ENCODE results near the gene SLC26A11.
A peak's percentile ranks its signal among the peaks of the same experiment; 100 is the strongest.

Gene SLC26A11

DNA sequence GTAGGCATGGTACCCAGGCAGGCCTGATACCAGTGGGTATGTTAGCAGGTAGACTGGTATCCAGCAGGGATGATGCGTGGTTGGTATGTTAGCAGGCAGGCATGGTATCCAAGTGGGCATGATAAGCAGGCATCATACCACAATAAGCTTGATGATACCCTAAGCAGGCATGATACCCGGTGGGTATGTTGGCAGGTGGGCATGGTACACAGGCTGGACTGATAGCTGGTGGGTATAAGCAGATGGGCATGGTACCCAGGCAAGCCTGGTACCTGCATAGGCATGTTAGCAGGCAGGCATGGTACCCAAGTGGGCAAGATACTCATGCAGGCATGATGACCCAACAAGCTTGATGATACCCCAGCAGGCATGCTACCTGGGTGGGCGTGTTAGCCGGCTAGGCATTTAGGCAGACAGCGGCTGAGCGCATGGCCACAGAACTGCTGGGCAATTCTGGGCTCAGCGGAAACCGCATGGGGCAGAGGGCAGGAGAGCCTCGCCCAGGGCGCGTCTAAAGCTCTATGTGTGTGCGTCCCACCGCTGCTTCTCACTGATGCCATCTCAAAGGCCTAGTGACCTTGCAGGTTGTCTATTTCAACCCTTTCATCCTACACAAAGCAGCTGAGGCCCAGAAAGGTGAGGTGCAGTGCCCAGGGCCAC lies 2.4 kb upstream of the SLC26A11 start:
- Histone ChIP-seq H3K27ac (ENCODE audit: low read depth in 2 of 2, low read length in 2 of 2) (no peak overlapping the region), H3K9ac (ENCODE audit: low read depth in 1 of 2, low read length in 2 of 2) (no peak overlapping the region), H3K27me3 (ENCODE audit: control insufficient read depth in 2 of 2, insufficient read depth in 2 of 2, low read length in 2 of 2) (no peaks in the 10 kb centered on the region), H3K9me3 (ENCODE audit: control insufficient read depth in 2 of 2, low read length in 2 of 2) (no peaks in the 10 kb centered on the region), H3K4me3 (ENCODE audit: low read length in 2 of 2) (no peak overlapping the region), H3K36me3 (ENCODE audit: control insufficient read depth in 2 of 2, insufficient read depth in 2 of 2, low read length in 2 of 2) (peaks cover 16 to 27% of the 10 kb centered on the region in 2 donors), H3K4me1 (ENCODE audit: control insufficient read depth in 2 of 2, insufficient read depth in 2 of 2, low read length in 2 of 2) (peaks cover 14% of the 10 kb centered on the region in 2 donors)

- H3K36me3 ChIP-seq (ENCODE audit: control insufficient read depth in 2 of 2, insufficient read depth in 2 of 2, low read length in 2 of 2) = peaks cover 16 to 25% of the 10 kb centered on the region in 2 donors
- H3K27ac ChIP-seq (ENCODE audit: low read depth in 2 of 2, low read length in 2 of 2) = no peak overlapping the region
- H3K4me3 ChIP-seq (ENCODE audit: low read length in 2 of 2) = no peak overlapping the region
- H3K4me1 ChIP-seq (ENCODE audit: control insufficient read depth in 2 of 2, insufficient read depth in 2 of 2, low read length in 2 of 2) = peaks cover 14% of the 10 kb centered on the region in 2 donors
- H3K27me3 ChIP-seq (ENCODE audit: control insufficient read depth in 2 of 2, insufficient read depth in 2 of 2, low read length in 2 of 2) = no peaks in the 10 kb centered on the region
- no peak overlapping the region for H3K9ac ChIP-seq (ENCODE audit: low read depth in 1 of 2, low read length in 2 of 2)
- H3K9me3 ChIP-seq (ENCODE audit: control insufficient read depth in 2 of 2, low read length in 2 of 2) = no peaks in the 10 kb centered on the region
Observed at GRCh38 chr17:80218391-80218790, 1.8 kb upstream of the SLC26A11 start.

DNA sequence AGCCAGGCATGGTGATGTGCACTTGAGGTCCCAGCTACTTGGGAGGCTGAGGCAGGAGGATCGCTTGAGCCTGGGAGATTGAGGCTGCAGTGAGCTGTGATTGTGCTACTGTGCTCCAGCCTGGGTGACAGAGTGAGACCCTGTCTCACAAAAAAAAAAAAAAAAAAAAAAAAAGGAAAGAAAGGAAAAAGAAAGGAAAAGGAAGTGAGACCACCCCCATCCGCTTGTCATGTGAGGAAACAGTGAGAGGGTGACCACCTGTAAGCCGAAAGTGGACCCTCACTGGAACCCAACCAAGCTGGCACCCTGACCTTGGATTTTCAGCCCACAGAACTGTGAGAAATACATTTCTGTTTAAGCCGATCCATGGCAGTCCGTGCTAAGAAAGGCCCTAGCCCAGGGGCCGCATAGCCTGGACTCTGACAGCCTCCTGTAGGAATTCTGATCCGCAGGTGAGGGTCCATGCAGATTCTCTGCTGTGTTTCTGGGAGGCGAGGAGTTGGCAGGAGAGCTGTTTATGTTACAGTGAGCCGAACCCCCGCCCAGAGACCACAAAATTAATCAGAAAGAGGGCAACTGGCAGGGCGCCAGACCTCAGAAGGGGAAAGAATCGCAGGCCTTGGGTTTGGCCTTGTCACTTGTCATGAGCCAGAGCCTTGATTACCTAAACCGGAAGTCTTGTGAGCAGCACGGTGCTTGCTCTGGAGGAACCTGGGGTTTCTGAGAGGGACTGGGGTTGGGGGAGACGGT lies 1.0 kb upstream of the SLC26A11 start:
- H3K27ac ChIP-seq (ENCODE audit: low read depth in 2 of 2, low read length in 2 of 2) = peak overlapping the region; percentile 70 to 87
- peaks cover 16 to 22% of the 10 kb centered on the region in 2 donors for H3K36me3 ChIP-seq (ENCODE audit: control insufficient read depth in 2 of 2, insufficient read depth in 2 of 2, low read length in 2 of 2)
- peaks cover 14% of the 10 kb centered on the region in 2 donors for H3K4me1 ChIP-seq (ENCODE audit: control insufficient read depth in 2 of 2, insufficient read depth in 2 of 2, low read length in 2 of 2)
- peak overlapping the region; percentile 79 to 86 for H3K4me3 ChIP-seq (ENCODE audit: low read length in 2 of 2)
- H3K9me3 ChIP-seq (ENCODE audit: control insufficient read depth in 2 of 2, low read length in 2 of 2) = no peaks in the 10 kb centered on the region
- H3K9ac ChIP-seq (ENCODE audit: low read depth in 1 of 2, low read length in 2 of 2) = peak overlapping the region; percentile 89 to 91
- no peaks in the 10 kb centered on the region for H3K27me3 ChIP-seq (ENCODE audit: control insufficient read depth in 2 of 2, insufficient read depth in 2 of 2, low read length in 2 of 2)

DNA sequence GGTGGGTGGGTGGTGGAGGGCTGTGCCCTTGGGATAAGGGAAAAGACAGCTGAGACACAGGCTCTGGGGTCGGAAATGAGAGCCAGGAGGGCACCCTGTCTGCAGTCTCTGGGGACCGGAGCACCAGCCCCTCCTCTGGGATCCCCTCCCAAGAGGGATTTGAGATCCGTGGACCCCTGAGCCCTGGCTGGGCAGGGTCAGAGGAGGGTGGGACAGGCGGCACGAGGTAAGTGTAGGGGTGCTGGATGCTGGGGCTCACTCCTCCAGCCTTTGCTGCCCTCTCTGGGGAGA lies 519 bp upstream of the SLC26A11 start:
- H3K4me1 ChIP-seq (ENCODE audit: control insufficient read depth in 2 of 2, insufficient read depth in 2 of 2, low read length in 2 of 2) = peaks cover 14% of the 10 kb centered on the region in 2 donors
- H3K9ac ChIP-seq (ENCODE audit: low read depth in 1 of 2, low read length in 2 of 2) = peak overlapping the region; percentile 89 to 91
- no peaks in the 10 kb centered on the region for H3K9me3 ChIP-seq (ENCODE audit: control insufficient read depth in 2 of 2, low read length in 2 of 2)
- H3K36me3 ChIP-seq (ENCODE audit: control insufficient read depth in 2 of 2, insufficient read depth in 2 of 2, low read length in 2 of 2) = peaks cover 15 to 17% of the 10 kb centered on the region in 2 donors
- peak overlapping the region; percentile 79 to 86 for H3K4me3 ChIP-seq (ENCODE audit: low read length in 2 of 2)
- no peaks in the 10 kb centered on the region for H3K27me3 ChIP-seq (ENCODE audit: control insufficient read depth in 2 of 2, insufficient read depth in 2 of 2, low read length in 2 of 2)
- peak overlapping the region; percentile 70 to 87 for H3K27ac ChIP-seq (ENCODE audit: low read depth in 2 of 2, low read length in 2 of 2)

GRCh38 chr17:80220736-80221215 lies 549 bp downstream of the SLC26A11 start:
- peak overlapping the region in 1 of 2 donors; percentile 32 for H3K27ac ChIP-seq (ENCODE audit: low read depth in 2 of 2, low read length in 2 of 2)
- H3K9ac ChIP-seq (ENCODE audit: low read depth in 1 of 2, low read length in 2 of 2) = peak overlapping the region; percentile 5 to 89
- peaks cover 13 to 15% of the 10 kb centered on the region in 2 donors for H3K36me3 ChIP-seq (ENCODE audit: control insufficient read depth in 2 of 2, insufficient read depth in 2 of 2, low read length in 2 of 2)
- H3K9me3 ChIP-seq (ENCODE audit: control insufficient read depth in 2 of 2, low read length in 2 of 2) = no peaks in the 10 kb centered on the region
- peaks cover 14% of the 10 kb centered on the region in 2 donors for H3K4me1 ChIP-seq (ENCODE audit: control insufficient read depth in 2 of 2, insufficient read depth in 2 of 2, low read length in 2 of 2)
- H3K4me3 ChIP-seq (ENCODE audit: low read length in 2 of 2) = peak overlapping the region; percentile 79 to 86
- no peaks in the 10 kb centered on the region for H3K27me3 ChIP-seq (ENCODE audit: control insufficient read depth in 2 of 2, insufficient read depth in 2 of 2, low read length in 2 of 2)

- Histone ChIP-seq H3K4me3 (ENCODE audit: low read length in 2 of 2) (peak overlapping the region; percentile 63 to 79), H3K9ac (ENCODE audit: low read depth in 1 of 2, low read length in 2 of 2) (peak overlapping the region in 1 of 2 donors; percentile 43), H3K4me1 (ENCODE audit: control insufficient read depth in 2 of 2, insufficient read depth in 2 of 2, low read length in 2 of 2) (peaks cover 14% of the 10 kb centered on the region in 2 donors), H3K9me3 (ENCODE audit: control insufficient read depth in 2 of 2, low read length in 2 of 2) (no peaks in the 10 kb centered on the region), H3K27me3 (ENCODE audit: control insufficient read depth in 2 of 2, insufficient read depth in 2 of 2, low read length in 2 of 2) (no peaks in the 10 kb centered on the region), H3K36me3 (ENCODE audit: control insufficient read depth in 2 of 2, insufficient read depth in 2 of 2, low read length in 2 of 2) (peaks cover 9 to 11% of the 10 kb centered on the region in 2 donors), H3K27ac (ENCODE audit: low read depth in 2 of 2, low read length in 2 of 2) (no peak overlapping the region)
Observed at GRCh38 chr17:80221351-80222105, 1.3 kb downstream of the SLC26A11 start.

- Histone ChIP-seq H3K9ac (ENCODE audit: low read depth in 1 of 2, low read length in 2 of 2) (no peak overlapping the region), H3K4me3 (ENCODE audit: low read length in 2 of 2) (no peak overlapping the region), H3K27me3 (ENCODE audit: control insufficient read depth in 2 of 2, insufficient read depth in 2 of 2, low read length in 2 of 2) (no peaks in the 10 kb centered on the region), H3K9me3 (ENCODE audit: control insufficient read depth in 2 of 2, low read length in 2 of 2) (no peaks in the 10 kb centered on the region), H3K36me3 (ENCODE audit: control insufficient read depth in 2 of 2, insufficient read depth in 2 of 2, low read length in 2 of 2) (peaks cover 2 to 4% of the 10 kb centered on the region in 2 donors), H3K27ac (ENCODE audit: low read depth in 2 of 2, low read length in 2 of 2) (no peak overlapping the region), H3K4me1 (ENCODE audit: control insufficient read depth in 2 of 2, insufficient read depth in 2 of 2, low read length in 2 of 2) (peaks cover 14% of the 10 kb centered on the region in 2 donors)
Observed at GRCh38 chr17:80222376-80223141, 2.3 kb downstream of the SLC26A11 start.

DNA sequence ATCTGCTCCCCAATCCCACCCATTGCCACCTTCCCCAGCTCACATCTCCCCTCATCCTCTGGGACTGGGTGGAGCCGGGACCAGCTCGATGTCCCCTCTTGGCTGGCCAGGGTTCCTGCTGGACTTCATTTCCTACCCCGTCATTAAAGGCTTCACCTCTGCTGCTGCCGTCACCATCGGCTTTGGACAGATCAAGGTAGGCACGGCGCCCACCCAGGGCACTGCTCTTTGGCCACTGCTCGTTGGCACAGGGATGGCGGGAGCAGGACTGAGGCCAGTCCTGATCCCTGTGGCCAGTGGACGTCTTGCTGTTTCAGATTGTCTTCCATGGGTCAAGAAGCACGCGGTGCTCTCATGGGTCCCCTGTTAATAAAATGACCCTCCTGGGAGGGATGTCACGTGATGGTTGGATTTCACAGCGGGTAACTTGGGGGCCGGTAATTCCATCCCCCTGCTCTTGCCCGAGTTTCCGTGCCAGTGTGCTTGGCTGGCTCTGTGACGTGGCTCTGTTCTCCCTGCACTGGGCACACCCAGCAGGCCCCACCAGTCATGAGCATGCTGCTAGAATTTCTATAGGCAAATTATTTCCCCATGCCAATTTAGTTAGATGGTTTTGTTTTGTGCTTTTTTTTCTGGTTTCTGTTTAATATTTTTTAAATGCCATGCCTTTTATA lies 3.1 kb downstream of the SLC26A11 start:
- Histone ChIP-seq H3K27ac (ENCODE audit: low read depth in 2 of 2, low read length in 2 of 2) (no peak overlapping the region), H3K9me3 (ENCODE audit: control insufficient read depth in 2 of 2, low read length in 2 of 2) (no peaks in the 10 kb centered on the region), H3K4me1 (ENCODE audit: control insufficient read depth in 2 of 2, insufficient read depth in 2 of 2, low read length in 2 of 2) (peaks cover 13 to 14% of the 10 kb centered on the region in 2 donors), H3K36me3 (ENCODE audit: control insufficient read depth in 2 of 2, insufficient read depth in 2 of 2, low read length in 2 of 2) (peaks cover 0 to 3% of the 10 kb centered on the region in 2 donors), H3K27me3 (ENCODE audit: control insufficient read depth in 2 of 2, insufficient read depth in 2 of 2, low read length in 2 of 2) (no peaks in the 10 kb centered on the region), H3K4me3 (ENCODE audit: low read length in 2 of 2) (no peak overlapping the region), H3K9ac (ENCODE audit: low read depth in 1 of 2, low read length in 2 of 2) (no peak overlapping the region)

- H3K36me3 ChIP-seq (ENCODE audit: control insufficient read depth in 2 of 2, insufficient read depth in 2 of 2, low read length in 2 of 2) = peaks cover 0 to 3% of the 10 kb centered on the region in 2 donors
- H3K4me3 ChIP-seq (ENCODE audit: low read length in 2 of 2) = no peak overlapping the region
- H3K4me1 ChIP-seq (ENCODE audit: control insufficient read depth in 2 of 2, insufficient read depth in 2 of 2, low read length in 2 of 2) = peaks cover 11 to 14% of the 10 kb centered on the region in 2 donors
- H3K27me3 ChIP-seq (ENCODE audit: control insufficient read depth in 2 of 2, insufficient read depth in 2 of 2, low read length in 2 of 2) = no peaks in the 10 kb centered on the region
- no peak overlapping the region for H3K27ac ChIP-seq (ENCODE audit: low read depth in 2 of 2, low read length in 2 of 2)
- no peaks in the 10 kb centered on the region for H3K9me3 ChIP-seq (ENCODE audit: control insufficient read depth in 2 of 2, low read length in 2 of 2)
- H3K9ac ChIP-seq (ENCODE audit: low read depth in 1 of 2, low read length in 2 of 2) = no peak overlapping the region
Observed at GRCh38 chr17:80223838-80224497, 3.7 kb downstream of the SLC26A11 start.

Data from mucosa of rectum (tissue), 2 donors.